Activated naive CD4-positive, alpha-beta T cell treated with anti-CD3 and anti-CD28 coated beads, Interleukin-2, amount 10 ng/mL, durations not matched to agents 7 days and 5 days (primary cell): Measurements from ENCODE around the gene UHRF1.
"Not testable (repeated sequence)": the region's sequence is repeated elsewhere in the genome, so short reads cannot be mapped to it uniquely, and the experiment has no call there.

Experiments
- CTCF ChIA-PET: fragments of 350-600 bp; sonication (Branson Sonifier 250); formaldehyde crosslinking; loops from one replicate; lab custom pipeline; 2021; ENCODE audit warnings: antibody characterized with exemption; lab: Charles Lee
- DNase-seq: peaks from one replicate; pipeline ENCODE4 v3.0.0-alpha.2; 2020
- H3K27ac Mint-ChIP-seq: one replicate; pipeline ENCODE4 v1.8.0; 2021; ENCODE audit warnings: mild to moderate bottlenecking, moderate library complexity, mixed read lengths
- H3K27me3 Mint-ChIP-seq: one replicate; pipeline ENCODE4 v1.8.0; 2021; ENCODE audit warnings: mild to moderate bottlenecking, mixed read lengths
- H3K36me3 Mint-ChIP-seq: one replicate; pipeline ENCODE4 v1.8.0; 2021; ENCODE audit warnings: mixed read lengths
- H3K4me1 Mint-ChIP-seq: one replicate; pipeline ENCODE4 v1.8.0; 2021; ENCODE audit warnings: mixed read lengths
- H3K4me3 Mint-ChIP-seq: one replicate; pipeline ENCODE4 v1.8.0; 2021; ENCODE audit warnings: mild to moderate bottlenecking, moderate library complexity, mixed read lengths
- H3K9me3 Mint-ChIP-seq: one replicate; pipeline ENCODE4 v1.8.0; 2021; ENCODE audit warnings: mixed read lengths

UHRF1 gene

GRCh38 chr19:4932711-4933110 is 23.4 kb downstream of the UHRF1 start:
- CTCF ChIA-PET = no interaction called here
- peaks cover 52% of the 10 kb centered on the region for H3K36me3 Mint-ChIP-seq
- no peak for DNase-seq

DNA sequence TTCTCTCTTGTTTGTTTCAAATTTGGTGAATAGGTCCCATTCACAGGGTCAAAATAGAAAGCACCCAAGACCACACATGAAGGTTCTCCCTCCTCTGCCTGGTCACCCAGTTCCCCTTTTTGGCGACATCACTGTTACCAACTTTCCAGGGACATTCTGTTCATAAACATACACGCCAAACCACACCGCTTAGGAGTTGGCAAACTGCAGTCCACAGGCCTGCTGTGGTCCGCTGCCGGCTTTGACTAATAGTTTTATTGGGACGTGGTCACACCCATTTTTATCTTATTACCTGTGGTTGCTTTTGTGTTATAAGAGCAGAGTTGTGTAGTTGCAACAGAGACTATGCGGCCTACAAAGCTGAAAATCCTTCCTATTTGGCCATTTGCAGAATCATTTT is 24.2 kb downstream of the UHRF1 start:
- no peak overlapping the region for H3K27ac Mint-ChIP-seq
- H3K9me3 Mint-ChIP-seq = no peaks in the 10 kb centered on the region
- H3K4me3 Mint-ChIP-seq = no peak overlapping the region
- peaks cover 57% of the 10 kb centered on the region for H3K36me3 Mint-ChIP-seq
- H3K4me1 Mint-ChIP-seq = peaks cover 4% of the 10 kb centered on the region
- no peaks in the 10 kb centered on the region for H3K27me3 Mint-ChIP-seq
- CTCF ChIA-PET = no interaction called here
- DNase-seq = no peak

More at GRCh38 chr19:4932711-4933110, 23.4 kb downstream of the UHRF1 start:
- Mint-ChIP-seq H3K4me3 (no peak overlapping the region), H3K4me1 (peaks cover 4% of the 10 kb centered on the region), H3K27ac (no peak overlapping the region), H3K9me3 (no peaks in the 10 kb centered on the region), H3K27me3 (no peaks in the 10 kb centered on the region)

DNA sequence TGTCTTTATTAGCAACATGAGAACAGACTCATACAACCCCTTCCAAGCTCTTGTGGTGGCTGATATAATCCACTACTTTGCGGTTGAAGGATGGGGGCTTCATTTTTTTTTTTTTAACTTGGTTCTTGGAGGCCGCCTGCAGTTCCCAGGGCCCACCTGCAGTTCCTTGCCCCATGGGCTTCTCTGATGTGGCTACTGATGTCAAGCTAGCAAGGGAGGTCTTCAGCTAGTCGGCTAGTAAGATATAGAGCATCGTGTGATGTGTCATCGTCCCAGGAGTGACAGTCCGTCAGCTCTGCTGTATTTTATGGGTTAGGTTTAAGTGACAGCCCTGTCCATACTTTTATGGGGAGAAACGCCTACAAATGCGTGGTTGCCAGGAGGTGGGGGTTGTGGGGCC is 26.1 kb downstream of the UHRF1 start:
- CTCF ChIA-PET = no interaction called here

DNA sequence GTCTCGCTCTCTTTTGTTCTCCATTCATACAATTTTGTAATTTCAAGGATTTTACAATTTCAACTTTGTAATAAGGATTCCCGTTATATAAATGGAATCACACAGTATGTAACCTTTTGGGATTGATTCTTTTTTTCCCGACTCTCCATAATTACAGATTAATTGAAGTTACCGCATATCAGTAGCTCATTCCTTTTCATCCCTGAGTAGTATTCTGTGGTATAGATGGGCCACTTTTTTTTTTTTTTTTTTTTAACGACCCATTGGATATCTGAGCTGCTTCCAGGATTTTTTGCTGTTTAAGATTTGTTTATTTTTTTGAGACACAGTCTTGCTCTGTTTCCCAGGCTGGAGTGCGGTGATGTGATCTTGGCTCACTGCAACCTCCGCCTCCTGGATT is 27.8 kb downstream of the UHRF1 start:
- peaks cover 54% of the 10 kb centered on the region for H3K36me3 Mint-ChIP-seq

More for the DNA sequence above, 26.1 kb downstream of the UHRF1 start:
- Mint-ChIP-seq H3K36me3 (peaks cover 60% of the 10 kb centered on the region), H3K4me1 (peaks cover 4% of the 10 kb centered on the region), H3K4me3 (no peak overlapping the region), H3K27ac (no peak overlapping the region), H3K27me3 (no peaks in the 10 kb centered on the region), H3K9me3 (no peaks in the 10 kb centered on the region)
- no peak for DNase-seq

GRCh38 chr19:4938461-4938860 is 29.2 kb downstream of the UHRF1 start:
- not testable (repeated sequence) for H3K4me1 Mint-ChIP-seq, H3K27me3 Mint-ChIP-seq, H3K9me3 Mint-ChIP-seq, DNase-seq, H3K4me3 Mint-ChIP-seq, H3K27ac Mint-ChIP-seq
- peaks cover 47% of the 10 kb centered on the region for H3K36me3 Mint-ChIP-seq
- CTCF ChIA-PET = interaction anchor here (0.8 to 1.4 kb wide), 3 partner anchors 11 to 87 kb away, joined by 3 read pairs; no protein-coding TSS in a partner anchor

More for the DNA sequence above, 27.8 kb downstream of the UHRF1 start:
- Mint-ChIP-seq H3K4me3 (no peak overlapping the region), H3K27ac (no peak overlapping the region), H3K27me3 (no peaks in the 10 kb centered on the region), H3K4me1 (peaks cover 4% of the 10 kb centered on the region), H3K9me3 (no peaks in the 10 kb centered on the region)
- CTCF ChIA-PET = interaction anchor here (1.4 kb wide), 1 partner anchor 9 kb away, joined by 3 read pairs; no protein-coding TSS in a partner anchor
- DNase-seq = no peak

DNA sequence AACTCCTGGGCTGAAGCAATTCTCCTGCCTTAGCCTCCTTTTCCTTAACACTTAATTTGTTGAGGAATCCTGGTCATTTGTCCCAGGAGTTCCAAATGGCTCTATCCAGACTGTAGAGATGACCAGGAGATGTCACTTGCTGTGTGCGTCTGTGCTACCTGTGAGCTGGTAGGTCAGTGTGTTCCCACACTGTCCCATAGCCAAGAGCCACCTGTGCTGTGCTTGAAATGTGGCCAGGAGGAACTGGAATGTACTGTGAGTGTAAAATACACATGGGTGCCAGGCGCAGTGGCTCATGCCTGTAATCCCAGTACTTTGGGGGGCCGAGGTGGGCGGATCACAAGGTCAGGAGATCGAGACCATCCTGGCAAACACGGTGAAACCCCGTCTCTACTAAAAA is 30.2 kb downstream of the UHRF1 start:
- Mint-ChIP-seq H3K9me3 (no peaks in the 10 kb centered on the region), H3K36me3 (peaks cover 47% of the 10 kb centered on the region), H3K4me1 (peaks cover 2% of the 10 kb centered on the region), H3K27ac (no peak overlapping the region), H3K27me3 (no peaks in the 10 kb centered on the region), H3K4me3 (no peak overlapping the region)
- CTCF ChIA-PET = interaction anchor here (0.9 kb wide), 1 partner anchor 28 kb away, joined by 3 read pairs; no protein-coding TSS in a partner anchor
- no peak for DNase-seq

GRCh38 chr19:4941638-4942169 is 32.4 kb downstream of the UHRF1 start:
- peaks cover 42% of the 10 kb centered on the region for H3K36me3 Mint-ChIP-seq
- not testable (repeated sequence) for H3K4me3 Mint-ChIP-seq, H3K27me3 Mint-ChIP-seq, DNase-seq, H3K9me3 Mint-ChIP-seq, H3K27ac Mint-ChIP-seq, H3K4me1 Mint-ChIP-seq
- CTCF ChIA-PET = interaction anchor here (1.3 kb wide), 1 partner anchor 15 kb away, joined by 3 read pairs; no protein-coding TSS in a partner anchor

DNA sequence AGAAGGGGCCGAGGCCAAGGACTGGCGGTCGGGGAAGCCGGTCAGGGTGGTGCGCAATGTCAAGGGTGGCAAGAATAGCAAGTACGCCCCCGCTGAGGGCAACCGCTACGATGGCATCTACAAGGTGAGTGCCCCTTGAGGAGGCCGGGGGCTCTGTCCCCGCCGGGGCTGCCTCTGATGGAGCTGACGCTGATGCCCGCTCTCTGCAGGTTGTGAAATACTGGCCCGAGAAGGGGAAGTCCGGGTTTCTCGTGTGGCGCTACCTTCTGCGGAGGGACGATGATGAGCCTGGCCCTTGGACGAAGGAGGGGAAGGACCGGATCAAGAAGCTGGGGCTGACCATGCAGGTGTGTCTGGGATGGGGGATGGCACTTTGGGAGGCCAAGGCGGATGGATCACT is 41.3 kb downstream of the UHRF1 start:
- peaks cover 58% of the 10 kb centered on the region for H3K36me3 Mint-ChIP-seq
- H3K9me3 Mint-ChIP-seq = not testable (repeated sequence)

GRCh38 chr19:4951656-4952055 is 42.4 kb downstream of the UHRF1 start:
- H3K27me3 Mint-ChIP-seq = no peaks in the 10 kb centered on the region

More for the DNA sequence above, 41.3 kb downstream of the UHRF1 start:
- H3K27ac Mint-ChIP-seq, H3K27me3 Mint-ChIP-seq, H3K4me1 Mint-ChIP-seq, CTCF ChIA-PET, DNase-seq, H3K4me3 Mint-ChIP-seq: not testable (repeated sequence)

GRCh38 chr19:4952945-4953344 is 43.6 kb downstream of the UHRF1 start:
- Mint-ChIP-seq H3K36me3 (peaks cover 56% of the 10 kb centered on the region), H3K4me1 (no peaks in the 10 kb centered on the region), H3K27me3 (no peaks in the 10 kb centered on the region), H3K9me3 (no peaks in the 10 kb centered on the region), H3K27ac (no peak overlapping the region), H3K4me3 (no peak overlapping the region)
- CTCF ChIA-PET = interaction anchor here (0.9 kb wide), 1 partner anchor 23 kb away, joined by 3 read pairs; no protein-coding TSS in a partner anchor
- no peak for DNase-seq

More at GRCh38 chr19:4951656-4952055, 42.4 kb downstream of the UHRF1 start:
- Mint-ChIP-seq H3K36me3 (peaks cover 57% of the 10 kb centered on the region), H3K4me3 (no peak overlapping the region), H3K27ac (no peak overlapping the region), H3K4me1 (no peaks in the 10 kb centered on the region), H3K9me3 (no peaks in the 10 kb centered on the region)
- CTCF ChIA-PET = no interaction called here
- no peak for DNase-seq

- H3K27ac Mint-ChIP-seq, H3K4me3 Mint-ChIP-seq, H3K4me1 Mint-ChIP-seq, H3K9me3 Mint-ChIP-seq, H3K27me3 Mint-ChIP-seq, DNase-seq, CTCF ChIA-PET: not testable (repeated sequence)
- peaks cover 50% of the 10 kb centered on the region for H3K36me3 Mint-ChIP-seq
Measured at GRCh38 chr19:4954320-4955149, 45.2 kb downstream of the UHRF1 start.

DNA sequence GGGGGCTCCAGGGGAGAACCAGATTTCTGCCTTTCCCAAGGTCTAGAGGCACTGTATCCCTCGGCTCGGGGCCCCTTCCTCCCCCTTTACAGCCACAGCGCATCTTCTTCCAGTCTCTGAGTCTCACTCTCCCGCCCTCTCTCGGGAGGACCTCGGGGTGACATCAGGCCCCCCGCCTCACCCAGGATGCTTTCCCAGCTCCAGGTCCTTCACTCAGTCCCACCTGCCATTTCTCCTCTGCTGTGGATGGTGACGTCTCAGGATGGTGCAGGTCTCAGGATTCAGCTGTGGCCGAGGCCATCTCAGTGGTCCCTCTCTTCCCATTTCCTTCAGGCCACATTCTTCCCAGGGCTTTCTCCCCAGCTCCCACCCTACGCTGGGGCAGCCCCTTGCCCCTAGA is 46.0 kb downstream of the UHRF1 start:
- H3K4me3 Mint-ChIP-seq = no peak overlapping the region
- CTCF ChIA-PET = no interaction called here
- DNase-seq = no peak
- no peak overlapping the region for H3K27ac Mint-ChIP-seq
- no peaks in the 10 kb centered on the region for H3K27me3 Mint-ChIP-seq
- no peaks in the 10 kb centered on the region for H3K9me3 Mint-ChIP-seq
- peaks cover 54% of the 10 kb centered on the region for H3K36me3 Mint-ChIP-seq
- no peaks in the 10 kb centered on the region for H3K4me1 Mint-ChIP-seq

DNA sequence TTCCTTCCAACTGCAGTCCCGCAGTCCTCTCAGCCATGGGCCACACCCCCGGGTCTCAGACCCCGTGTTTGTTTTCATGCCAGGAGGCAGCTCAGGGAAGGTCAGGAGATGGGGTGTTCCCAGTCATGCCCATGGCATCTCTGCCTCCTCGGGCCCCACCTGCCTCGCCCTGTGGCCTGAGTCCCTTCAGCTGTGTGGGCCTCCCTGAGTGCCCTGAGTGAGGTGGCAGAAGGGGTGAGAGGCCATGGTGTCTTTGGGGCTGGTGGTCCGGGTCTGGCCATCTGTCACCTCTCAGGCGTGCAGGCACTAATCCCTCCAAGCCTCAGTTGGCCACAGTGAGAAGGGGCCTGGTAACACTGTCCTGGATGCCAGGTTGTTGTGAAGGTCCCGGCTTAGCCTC is 48.7 kb downstream of the UHRF1 start:
- CTCF ChIA-PET = no interaction called here
- H3K4me3 Mint-ChIP-seq = no peak overlapping the region

DNA sequence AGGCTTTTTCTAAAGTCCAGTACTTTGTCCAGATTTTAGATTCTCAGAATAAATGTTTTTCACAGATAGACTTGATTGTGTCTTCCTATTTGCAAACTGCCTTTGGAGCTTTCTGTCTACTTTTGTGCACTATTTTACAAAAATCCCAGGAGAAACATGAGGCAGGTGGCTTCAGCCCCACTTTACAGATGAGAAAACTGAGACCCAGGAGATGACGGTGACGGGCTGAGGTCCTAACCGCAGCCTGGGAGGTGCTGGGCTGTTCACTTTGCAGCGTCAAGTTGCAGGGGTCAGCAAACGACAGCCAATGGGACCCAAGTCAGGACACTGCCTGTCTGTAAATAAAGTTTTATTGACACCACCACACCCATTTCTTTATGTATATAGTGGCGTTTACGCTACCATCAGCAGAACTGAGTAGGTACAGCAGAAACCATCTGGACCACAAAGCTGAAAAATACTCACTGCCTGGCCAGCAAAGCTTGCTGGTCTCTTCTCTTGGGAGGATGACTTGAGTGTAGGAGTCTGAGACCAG is 52.9 kb downstream of the UHRF1 start:
- CTCF ChIA-PET = no interaction called here
- H3K9me3 Mint-ChIP-seq = no peaks in the 10 kb centered on the region
- H3K4me1 Mint-ChIP-seq = peaks cover under 1% of the 10 kb centered on the region
- H3K27ac Mint-ChIP-seq = no peak overlapping the region
- peaks cover 36% of the 10 kb centered on the region for H3K36me3 Mint-ChIP-seq
- H3K4me3 Mint-ChIP-seq = no peak overlapping the region
- H3K27me3 Mint-ChIP-seq = no peaks in the 10 kb centered on the region
- DNase-seq = no peak

More for the DNA sequence above, 48.7 kb downstream of the UHRF1 start:
- no peak for DNase-seq
- Mint-ChIP-seq H3K4me1 (no peaks in the 10 kb centered on the region), H3K27me3 (no peaks in the 10 kb centered on the region), H3K9me3 (no peaks in the 10 kb centered on the region), H3K27ac (no peak overlapping the region), H3K36me3 (peaks cover 46% of the 10 kb centered on the region)
